ENCODE measurements around the gene ACACA.

ACACA gene

DNA sequence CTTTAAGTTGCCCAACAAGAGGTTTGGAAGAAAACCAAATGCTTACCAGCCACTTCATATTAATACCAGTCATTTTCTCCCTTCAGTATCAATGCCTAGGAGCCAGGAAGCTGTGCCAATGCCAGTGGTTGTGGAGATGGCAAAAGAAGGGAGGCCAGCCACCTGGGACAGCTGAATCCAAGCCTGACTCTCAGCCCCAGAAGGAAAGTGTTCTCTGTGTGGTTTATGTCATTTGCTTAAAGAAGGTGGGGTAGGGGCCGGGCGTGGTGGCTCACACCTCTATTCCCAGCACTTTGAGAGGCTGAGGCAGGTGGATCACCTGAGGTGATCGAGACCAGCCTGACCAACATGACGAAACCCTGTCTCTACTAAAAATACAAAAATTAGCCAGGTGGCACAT lies 17.5 kb downstream of the ACACA start:
- no peak overlapping the region for H3K4me2 ChIP-seq (ENCODE audit: low read depth, low read length, poor library complexity, severe bottlenecking)
- H3K79me2 ChIP-seq (ENCODE audit: insufficient read depth, low read length) = no peaks in the 10 kb centered on the region
- H3F3A ChIP-seq (ENCODE audit: low read depth) = no peaks in the 10 kb centered on the region
- no peak overlapping the region for H3K4me3 ChIP-seq (ENCODE audit: low read length, poor library complexity, severe bottlenecking)
- H3K27me3 ChIP-seq (ENCODE audit: insufficient read depth, low read length, poor library complexity, severe bottlenecking) = no peaks in the 10 kb centered on the region
- no peaks in the 10 kb centered on the region for H4K20me1 ChIP-seq (ENCODE audit: insufficient read depth, low read length, poor library complexity, severe bottlenecking)
- TF ChIP-seq EZH2phosphoT487 (IDR thresholded peaks at IDR 0.05; ENCODE audit: borderline replicate concordance) = no peak
- TF ChIP-seq, protein P1, sequence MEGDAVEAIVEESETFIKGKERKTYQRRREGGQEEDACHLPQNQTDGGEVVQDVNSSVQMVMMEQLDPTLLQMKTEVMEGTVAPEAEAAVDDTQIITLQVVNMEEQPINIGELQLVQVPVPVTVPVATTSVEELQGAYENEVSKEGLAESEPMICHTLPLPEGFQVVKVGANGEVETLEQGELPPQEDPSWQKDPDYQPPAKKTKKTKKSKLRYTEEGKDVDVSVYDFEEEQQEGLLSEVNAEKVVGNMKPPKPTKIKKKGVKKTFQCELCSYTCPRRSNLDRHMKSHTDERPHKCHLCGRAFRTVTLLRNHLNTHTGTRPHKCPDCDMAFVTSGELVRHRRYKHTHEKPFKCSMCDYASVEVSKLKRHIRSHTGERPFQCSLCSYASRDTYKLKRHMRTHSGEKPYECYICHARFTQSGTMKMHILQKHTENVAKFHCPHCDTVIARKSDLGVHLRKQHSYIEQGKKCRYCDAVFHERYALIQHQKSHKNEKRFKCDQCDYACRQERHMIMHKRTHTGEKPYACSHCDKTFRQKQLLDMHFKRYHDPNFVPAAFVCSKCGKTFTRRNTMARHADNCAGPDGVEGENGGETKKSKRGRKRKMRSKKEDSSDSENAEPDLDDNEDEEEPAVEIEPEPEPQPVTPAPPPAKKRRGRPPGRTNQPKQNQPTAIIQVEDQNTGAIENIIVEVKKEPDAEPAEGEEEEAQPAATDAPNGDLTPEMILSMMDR (conservative IDR thresholded peaks at IDR 0.05; ENCODE audit: low read length) = no peak
- no peaks in the 10 kb centered on the region for H3K36me3 ChIP-seq (ENCODE audit: insufficient read depth, low read length)
- no peaks in the 10 kb centered on the region for H3K9me3 ChIP-seq (ENCODE audit: insufficient read depth, low read depth, low read length)
- no peak overlapping the region for H3K9ac ChIP-seq (ENCODE audit: low read depth, low read length, poor library complexity, severe bottlenecking)
- H3K9me2 ChIP-seq (replicated peaks; ENCODE audit: low read depth, low read length) = no peaks in the 10 kb centered on the region
- no peak overlapping the region for H2AFZ ChIP-seq (ENCODE audit: low read length)
- no peaks in the 10 kb centered on the region for H3K4me1 ChIP-seq (ENCODE audit: insufficient read depth, low read length, poor library complexity, severe bottlenecking)

DNA sequence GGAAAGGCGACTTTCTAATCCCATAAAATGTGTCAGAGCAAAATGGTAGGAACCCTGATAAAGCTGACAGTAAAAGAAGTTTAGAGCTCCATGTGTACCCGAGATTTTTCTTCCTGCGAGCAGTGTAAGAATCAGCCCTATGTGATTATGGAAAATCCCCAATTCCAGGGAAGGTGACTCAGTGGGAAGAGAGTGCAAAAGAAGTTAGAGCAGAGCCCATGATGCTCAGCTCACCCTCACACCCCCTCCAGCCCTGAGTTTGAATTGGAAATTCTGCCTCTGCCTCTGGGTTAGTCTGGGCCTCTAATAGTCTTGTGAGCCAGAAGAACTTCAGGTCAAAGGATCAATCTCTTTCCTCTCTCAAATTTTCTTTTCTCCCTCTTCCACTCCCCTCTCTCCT lies 18.4 kb downstream of the ACACA start:
- H3K36me3 ChIP-seq (ENCODE audit: insufficient read depth, low read length) = no peaks in the 10 kb centered on the region
- H4K20me1 ChIP-seq (ENCODE audit: insufficient read depth, low read length, poor library complexity, severe bottlenecking) = no peaks in the 10 kb centered on the region
- H3K9ac ChIP-seq (ENCODE audit: low read depth, low read length, poor library complexity, severe bottlenecking) = no peak overlapping the region
- no peak overlapping the region for H3K4me2 ChIP-seq (ENCODE audit: low read depth, low read length, poor library complexity, severe bottlenecking)
- H3K4me3 ChIP-seq (ENCODE audit: low read length, poor library complexity, severe bottlenecking) = no peak overlapping the region
- TF ChIP-seq EZH2phosphoT487 (IDR thresholded peaks at IDR 0.05; ENCODE audit: borderline replicate concordance) = no peak
- TF ChIP-seq, protein P1 (conservative IDR thresholded peaks at IDR 0.05; ENCODE audit: low read length) = no peak
- H3K79me2 ChIP-seq (ENCODE audit: insufficient read depth, low read length) = no peaks in the 10 kb centered on the region
- no peaks in the 10 kb centered on the region for H3K9me2 ChIP-seq (replicated peaks; ENCODE audit: low read depth, low read length)
- no peaks in the 10 kb centered on the region for H3F3A ChIP-seq (ENCODE audit: low read depth)
- H3K27me3 ChIP-seq (ENCODE audit: insufficient read depth, low read length, poor library complexity, severe bottlenecking) = no peaks in the 10 kb centered on the region
- no peaks in the 10 kb centered on the region for H3K4me1 ChIP-seq (ENCODE audit: insufficient read depth, low read length, poor library complexity, severe bottlenecking)
- H2AFZ ChIP-seq (ENCODE audit: low read length) = no peak overlapping the region
- H3K9me3 ChIP-seq (ENCODE audit: insufficient read depth, low read depth, low read length) = no peaks in the 10 kb centered on the region

DNA sequence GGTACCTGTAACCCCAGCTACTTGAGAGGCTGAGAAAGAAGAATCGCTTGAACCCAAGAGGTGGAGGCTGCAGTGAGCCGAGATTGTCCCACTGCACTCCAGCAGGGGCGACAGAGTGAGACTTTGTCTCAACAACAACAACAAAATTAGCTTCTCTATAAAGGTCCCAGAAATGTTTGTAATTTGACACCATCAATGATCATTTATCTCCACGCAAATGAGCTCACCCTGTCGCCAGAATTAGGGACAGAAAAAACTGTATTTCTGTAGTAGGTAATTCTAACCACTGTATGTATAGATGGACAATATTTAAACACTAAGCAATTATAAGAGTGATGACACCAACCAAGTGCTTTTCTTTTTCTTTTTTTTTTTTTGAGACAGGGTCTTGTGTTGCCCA lies 20.2 kb downstream of the ACACA start:
- Histone ChIP-seq H3K9me3 (ENCODE audit: insufficient read depth, low read depth, low read length) (no peaks in the 10 kb centered on the region), H3K4me2 (ENCODE audit: low read depth, low read length, poor library complexity, severe bottlenecking) (no peak overlapping the region), H3K4me1 (ENCODE audit: insufficient read depth, low read length, poor library complexity, severe bottlenecking) (no peaks in the 10 kb centered on the region), H3F3A (ENCODE audit: low read depth) (no peaks in the 10 kb centered on the region), H3K36me3 (ENCODE audit: insufficient read depth, low read length) (no peaks in the 10 kb centered on the region), H2AFZ (ENCODE audit: low read length) (no peak overlapping the region), H3K4me3 (ENCODE audit: low read length, poor library complexity, severe bottlenecking) (no peak overlapping the region), H3K9me2 (replicated peaks; ENCODE audit: low read depth, low read length) (no peaks in the 10 kb centered on the region), H4K20me1 (ENCODE audit: insufficient read depth, low read length, poor library complexity, severe bottlenecking) (no peaks in the 10 kb centered on the region), H3K27me3 (ENCODE audit: insufficient read depth, low read length, poor library complexity, severe bottlenecking) (no peaks in the 10 kb centered on the region), H3K9ac (ENCODE audit: low read depth, low read length, poor library complexity, severe bottlenecking) (no peak overlapping the region), H3K79me2 (ENCODE audit: insufficient read depth, low read length) (no peaks in the 10 kb centered on the region)
- TF ChIP-seq EZH2phosphoT487 (IDR thresholded peaks at IDR 0.05; ENCODE audit: borderline replicate concordance) = no peak
- TF ChIP-seq, protein P1 (conservative IDR thresholded peaks at IDR 0.05; ENCODE audit: low read length) = no peak

All from Loucy (cell line).